ENCODE data around the gene ACBD4. TPM values are rescaled to one million over a fixed set of nuclear protein-coding genes. Genes with fewer than 3 reads are reported as not detected.

The ACBD4 gene
- total RNA-seq, 1 experiment from 2014 or later, result 1.7 TPM

Small RNAs within 50 kb of the gene (small RNA-seq; reads per million reads assigned to genes)
- gene MIR6784, result 0 to 0.10 reads per million in 2 experiments

Other genes starting within 250 kb of the ACBD4 start
- gene EFTUD2, start 236.2 kb upstream of the ACBD4 start, total RNA-seq (2014; rRNA removed; shearing (Covaris generic)), result 117 and 118 TPM in 2 replicates
- not detected in 2 replicates for gene GFAP, start 220.2 kb upstream of the ACBD4 start, total RNA-seq (2014; rRNA removed; shearing (Covaris generic))
- gene KIF18B, start 187.9 kb upstream of the ACBD4 start, total RNA-seq (2014; rRNA removed; shearing (Covaris generic)), result 2.0 and 2.5 TPM in 2 replicates
- gene C1QL1, start 167.4 kb upstream of the ACBD4 start, total RNA-seq (2014; rRNA removed; shearing (Covaris generic)), result 3.8 and 5.0 TPM in 2 replicates
- 32.1 and 41.4 TPM in 2 replicates for gene DCAKD, start 84.1 kb upstream of the ACBD4 start, total RNA-seq (2014; rRNA removed; shearing (Covaris generic))
- 71.5 and 78.0 TPM in 2 replicates for gene NMT1, start 74.4 kb upstream of the ACBD4 start, total RNA-seq (2014; rRNA removed; shearing (Covaris generic))
- 4.0 and 9.8 TPM in 2 replicates for gene PLCD3, start 3.2 kb upstream of the ACBD4 start, total RNA-seq (2014; rRNA removed; shearing (Covaris generic))
- gene HEXIM1, start 12.8 kb downstream of the ACBD4 start, total RNA-seq (2014; rRNA removed; shearing (Covaris generic)), result 10.6 and 14.4 TPM in 2 replicates
- gene HEXIM2, start 26.2 kb downstream of the ACBD4 start, total RNA-seq (2014; rRNA removed; shearing (Covaris generic)), result 14.0 and 14.2 TPM in 2 replicates
- gene FMNL1, start 86.2 kb downstream of the ACBD4 start, total RNA-seq (2014; rRNA removed; shearing (Covaris generic)), result 0.21 and 0.63 TPM in 2 replicates
- gene SPATA32, start 126.4 kb downstream of the ACBD4 start, total RNA-seq (2014; rRNA removed; shearing (Covaris generic)), result not detected in 2 replicates
- gene MAP3K14, start 181.3 kb downstream of the ACBD4 start, total RNA-seq (2014; rRNA removed; shearing (Covaris generic)), result 1.3 TPM in 2 replicates